Measurements from ENCODE around the gene PMEPA1.
"Not testable (repeated sequence)": the region's sequence is repeated elsewhere in the genome, so short reads cannot be mapped to it uniquely, and the experiment has no call there.

The PMEPA1 gene

DNA sequence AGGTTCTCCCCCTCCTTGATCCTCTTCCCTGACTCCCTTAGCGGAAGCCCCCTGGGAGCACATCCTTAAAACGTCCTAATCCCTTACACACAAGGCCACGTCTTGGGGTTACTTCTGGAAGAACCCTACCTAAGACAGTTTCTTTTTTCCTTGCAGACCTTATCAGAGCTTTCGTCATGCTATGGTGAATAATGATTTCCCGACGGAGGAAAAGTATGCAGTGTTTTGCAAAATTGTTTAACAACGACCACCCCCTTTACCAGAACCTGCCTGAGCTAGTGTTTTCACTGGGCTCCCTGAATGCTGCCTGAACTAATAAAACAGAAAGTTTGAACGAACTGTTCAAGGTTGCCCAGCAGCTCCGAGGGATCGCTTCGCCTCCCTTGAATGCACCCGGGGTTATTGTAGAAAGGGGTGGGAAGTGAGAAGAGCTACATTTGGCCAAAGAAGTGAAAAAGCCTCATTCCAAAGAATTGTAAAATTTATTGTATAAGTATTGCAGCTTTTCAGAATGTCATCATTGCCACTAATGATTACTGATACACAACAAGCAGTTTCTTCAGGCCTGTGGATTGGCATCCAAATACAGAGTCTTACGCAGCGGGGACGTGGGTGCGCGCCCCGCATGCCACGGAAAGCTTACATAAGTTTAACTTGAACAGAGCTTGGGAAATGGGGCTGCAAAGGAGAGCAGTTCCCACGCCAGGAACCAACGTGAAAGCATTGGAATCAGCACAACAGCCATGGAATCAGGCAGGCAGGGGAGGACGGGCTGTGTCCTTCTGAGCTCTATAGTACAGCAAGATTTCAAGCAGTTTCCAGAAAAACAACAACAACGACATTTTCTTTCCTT is 61.7 kb downstream of the PMEPA1 start:
- Mint-ChIP-seq H3K9me3 (peaks cover 12% of the 10 kb centered on the region), H3K27ac (no peak overlapping the region), H3K4me3 (no peak overlapping the region), H3K4me1 (ENCODE audit: low read depth) (no peaks in the 10 kb centered on the region), H3K27me3 (ENCODE audit: low read depth) (peaks cover 46% of the 10 kb centered on the region), H3K36me3 (ENCODE audit: low read depth) (no peaks in the 10 kb centered on the region)

DNA sequence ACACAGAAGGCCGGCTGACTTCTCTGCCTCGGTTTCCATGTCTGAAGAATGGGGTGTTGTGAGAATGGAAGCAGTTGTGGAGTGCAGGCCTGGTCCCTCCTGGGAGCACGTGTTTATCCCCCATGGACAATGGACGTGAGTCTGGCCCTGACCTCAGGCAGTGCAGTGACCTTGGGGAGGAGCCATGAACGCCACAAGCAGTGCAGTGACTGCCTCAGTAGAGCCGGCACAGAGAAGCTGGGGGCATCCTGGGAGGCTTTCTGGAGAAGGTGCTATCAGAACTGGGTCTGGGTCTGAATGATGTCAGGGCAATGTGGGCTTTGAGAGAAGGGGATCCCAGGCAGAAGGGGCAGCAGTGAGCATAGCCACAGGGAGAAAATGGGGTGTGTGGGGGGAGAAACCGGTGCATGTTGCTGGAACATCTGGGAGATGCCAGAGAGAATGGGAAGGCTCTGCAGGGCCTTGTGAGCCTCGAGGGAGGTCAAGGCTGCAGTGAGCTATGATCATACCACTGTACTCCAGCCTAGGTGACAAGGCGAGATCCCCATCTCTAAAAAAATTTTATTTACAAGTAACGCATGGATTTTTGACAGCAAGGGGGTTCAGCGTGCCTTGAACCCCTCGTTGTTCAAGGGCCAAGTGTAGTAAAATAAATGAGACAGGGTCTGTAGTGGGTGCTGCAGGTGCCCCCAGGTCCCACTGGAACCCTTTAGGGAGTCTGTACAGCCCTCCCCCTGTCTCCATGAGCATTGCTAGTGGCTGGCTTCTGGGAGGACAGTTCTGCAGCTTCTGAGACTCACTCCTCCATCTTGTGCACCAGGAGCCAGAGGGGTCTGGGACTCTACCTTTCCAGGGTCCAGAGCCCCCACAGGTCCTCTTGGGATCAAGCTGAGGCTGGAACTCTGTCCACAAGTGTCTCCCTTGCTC is 62.5 kb downstream of the PMEPA1 start:
- Mint-ChIP-seq H3K27ac (no peak overlapping the region), H3K4me3 (no peak overlapping the region), H3K9me3 (peaks cover 12% of the 10 kb centered on the region), H3K4me1 (ENCODE audit: low read depth) (no peaks in the 10 kb centered on the region), H3K36me3 (ENCODE audit: low read depth) (no peaks in the 10 kb centered on the region), H3K27me3 (ENCODE audit: low read depth) (peaks cover 55% of the 10 kb centered on the region)

DNA sequence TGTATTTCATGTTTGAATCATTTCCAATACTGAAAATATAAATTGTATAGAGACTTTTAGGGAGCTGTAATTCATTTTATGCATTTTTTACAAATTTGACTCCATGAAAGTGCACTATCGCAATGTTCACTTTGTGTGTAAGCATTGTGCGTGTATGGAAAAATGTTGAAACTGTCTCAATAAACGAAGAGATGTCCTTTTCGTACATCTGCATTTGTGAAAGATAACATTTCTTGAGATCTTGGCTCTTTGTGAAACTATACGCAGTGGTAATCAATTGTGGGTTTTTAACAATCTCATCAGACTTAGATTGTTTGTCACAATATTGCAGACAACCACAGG is 70.9 kb downstream of the PMEPA1 start:
- peaks cover 86% of the 10 kb centered on the region for H3K27me3 Mint-ChIP-seq (ENCODE audit: low read depth)
- H3K4me1 Mint-ChIP-seq (ENCODE audit: low read depth) = peaks cover 9% of the 10 kb centered on the region
- H3K9me3 Mint-ChIP-seq = peaks cover 41% of the 10 kb centered on the region
- no peak overlapping the region for H3K27ac Mint-ChIP-seq
- no peak overlapping the region for H3K4me3 Mint-ChIP-seq
- H3K36me3 Mint-ChIP-seq (ENCODE audit: low read depth) = peaks cover 2% of the 10 kb centered on the region

DNA sequence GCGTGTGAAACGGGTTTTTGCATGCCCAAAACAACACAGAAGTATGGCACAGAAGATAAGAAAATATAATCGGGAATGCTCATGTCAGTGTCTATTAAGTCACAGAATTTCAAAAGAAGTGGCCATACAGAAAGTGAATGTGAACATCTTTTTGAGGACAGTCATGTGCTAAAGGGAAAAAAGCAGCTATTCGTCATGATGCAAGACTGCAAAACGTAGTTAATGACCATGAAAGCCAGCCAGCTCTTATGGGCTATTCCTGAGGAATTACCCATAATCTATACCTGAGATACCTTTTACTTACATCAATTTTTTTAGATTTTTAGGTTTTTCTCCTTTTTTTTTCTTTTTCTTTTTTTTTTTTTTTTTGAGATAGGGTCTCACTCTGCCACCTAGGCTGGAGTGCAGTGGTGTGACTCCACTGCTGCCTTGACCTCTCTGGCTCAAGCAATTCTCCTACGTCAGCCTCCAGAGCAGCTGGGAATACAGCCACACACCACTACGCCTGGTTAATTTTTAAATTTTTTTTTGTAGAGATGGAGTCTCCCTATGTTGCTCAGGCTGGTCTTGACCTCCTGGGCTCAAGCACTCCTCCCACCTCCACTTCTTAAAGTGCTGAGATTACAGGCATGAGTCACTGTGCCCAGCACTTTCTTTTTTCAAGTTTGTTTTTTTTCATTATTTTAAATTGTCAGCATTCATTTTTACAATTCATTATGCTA is 71.5 kb downstream of the PMEPA1 start:
- Mint-ChIP-seq H3K36me3 (ENCODE audit: low read depth) (peaks cover 3% of the 10 kb centered on the region), H3K9me3 (peaks cover 45% of the 10 kb centered on the region), H3K27ac (no peak overlapping the region), H3K4me1 (ENCODE audit: low read depth) (peaks cover 12% of the 10 kb centered on the region), H3K4me3 (no peak overlapping the region), H3K27me3 (ENCODE audit: low read depth) (peaks cover 86% of the 10 kb centered on the region)

DNA sequence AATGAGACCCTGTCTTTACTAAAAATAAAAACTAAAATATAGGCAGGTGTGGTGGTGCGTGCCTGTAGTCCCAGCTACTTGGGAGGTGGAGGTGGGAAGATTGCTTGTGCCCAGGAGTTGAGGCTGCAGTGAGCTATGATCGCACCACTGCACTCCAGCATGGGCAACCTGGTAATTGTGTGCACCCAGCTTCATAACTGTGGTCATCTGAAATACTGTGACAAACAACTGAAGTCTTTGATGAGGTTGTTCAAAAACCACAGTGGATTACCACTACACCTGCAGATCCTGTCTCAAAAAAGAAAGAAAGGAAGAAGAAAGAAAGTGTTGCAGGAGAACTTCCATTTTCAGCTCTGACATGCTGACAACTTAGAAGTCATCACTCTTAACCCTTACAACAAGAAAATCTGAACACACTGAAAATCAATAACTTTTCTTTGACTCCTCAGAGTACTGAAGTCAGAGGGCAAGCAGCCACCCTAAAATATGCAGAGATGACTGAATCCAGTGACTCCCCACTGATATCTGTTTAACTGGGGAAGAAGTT is 75.8 kb downstream of the PMEPA1 start:
- Mint-ChIP-seq H3K36me3 (ENCODE audit: low read depth) (peaks cover 10% of the 10 kb centered on the region), H3K27me3 (ENCODE audit: low read depth) (peaks cover 88% of the 10 kb centered on the region), H3K27ac (peak overlapping the region; percentile 62), H3K9me3 (peaks cover 53% of the 10 kb centered on the region), H3K4me1 (ENCODE audit: low read depth) (peaks cover 27% of the 10 kb centered on the region), H3K4me3 (peak overlapping the region; percentile 10)

DNA sequence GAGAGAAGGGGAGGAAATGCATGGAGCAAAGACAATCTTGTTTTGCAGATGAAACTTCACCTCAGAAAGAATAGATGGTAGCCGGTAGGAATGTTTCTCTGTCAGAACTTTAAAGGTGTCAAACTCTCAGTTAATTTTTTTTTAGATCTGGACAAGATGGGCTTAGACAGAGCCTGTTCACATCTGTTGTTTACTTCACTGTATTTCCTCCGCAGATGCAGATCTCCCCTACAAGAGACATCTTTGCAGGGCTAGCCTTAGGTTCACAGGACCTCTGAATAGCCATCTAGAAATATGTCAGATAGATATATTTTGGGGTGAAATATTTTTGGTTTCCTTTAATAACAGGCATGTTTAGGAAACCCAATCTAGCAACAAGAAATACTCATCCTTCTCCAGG is 77.5 kb downstream of the PMEPA1 start:
- Mint-ChIP-seq H3K9me3 (peaks cover 44% of the 10 kb centered on the region), H3K36me3 (ENCODE audit: low read depth) (peaks cover 10% of the 10 kb centered on the region), H3K27ac (no peak overlapping the region), H3K27me3 (ENCODE audit: low read depth) (peaks cover 76% of the 10 kb centered on the region), H3K4me3 (no peak overlapping the region), H3K4me1 (ENCODE audit: low read depth) (peaks cover 34% of the 10 kb centered on the region)

DNA sequence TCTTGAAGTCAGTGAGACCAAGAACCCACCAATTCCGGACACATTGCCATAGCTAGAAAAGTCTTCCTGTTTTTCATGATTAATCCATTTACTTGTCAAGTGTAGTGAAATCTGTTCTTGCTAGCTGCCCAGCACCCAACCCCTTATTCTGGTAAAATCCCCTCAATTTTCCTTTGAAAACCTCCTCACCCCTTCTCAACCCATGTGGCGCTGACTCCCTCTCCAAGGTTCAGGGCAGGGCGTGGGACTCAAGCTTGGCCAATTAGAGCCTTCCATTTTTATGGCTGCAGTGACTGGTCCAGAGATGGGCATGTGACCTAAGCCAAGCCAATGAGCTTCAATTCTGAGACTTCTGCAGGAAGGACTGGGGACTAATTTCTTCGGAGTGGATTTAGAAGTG is 79.8 kb downstream of the PMEPA1 start:
- H3K27me3 Mint-ChIP-seq (ENCODE audit: low read depth) = peaks cover 60% of the 10 kb centered on the region
- peaks cover 46% of the 10 kb centered on the region for H3K4me1 Mint-ChIP-seq (ENCODE audit: low read depth)
- peak overlapping the region; percentile 32 for H3K27ac Mint-ChIP-seq
- peaks cover 18% of the 10 kb centered on the region for H3K36me3 Mint-ChIP-seq (ENCODE audit: low read depth)
- H3K4me3 Mint-ChIP-seq = peak overlapping the region; percentile 74
- H3K9me3 Mint-ChIP-seq = peaks cover 29% of the 10 kb centered on the region

DNA sequence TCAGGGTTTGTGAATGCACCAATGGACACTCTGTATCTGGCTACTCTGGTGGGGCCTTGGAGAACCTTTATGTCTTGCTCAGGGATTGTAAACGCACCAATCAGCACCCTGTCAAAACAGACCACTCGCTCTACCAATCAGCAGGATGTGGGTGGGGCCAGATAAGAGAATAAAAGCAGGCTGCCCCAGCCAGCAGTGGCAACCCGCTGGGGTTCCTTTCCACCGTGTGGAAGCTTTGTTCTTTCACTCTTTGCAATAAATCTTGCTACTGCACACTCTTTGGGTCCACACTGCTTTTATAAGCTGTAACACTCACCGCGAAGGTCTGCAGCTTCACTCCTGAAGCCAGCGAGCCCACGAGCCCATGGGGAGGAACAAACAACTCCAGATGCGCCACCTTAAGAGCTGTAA is 80.3 kb downstream of the PMEPA1 start:
- peak overlapping the region; percentile 74 for H3K4me3 Mint-ChIP-seq
- H3K27ac Mint-ChIP-seq = peak overlapping the region; percentile 64
- H3K4me1 Mint-ChIP-seq (ENCODE audit: low read depth) = peaks cover 43% of the 10 kb centered on the region
- peaks cover 28% of the 10 kb centered on the region for H3K9me3 Mint-ChIP-seq
- H3K27me3 Mint-ChIP-seq (ENCODE audit: low read depth) = peaks cover 55% of the 10 kb centered on the region
- H3K36me3 Mint-ChIP-seq (ENCODE audit: low read depth) = peaks cover 17% of the 10 kb centered on the region

DNA sequence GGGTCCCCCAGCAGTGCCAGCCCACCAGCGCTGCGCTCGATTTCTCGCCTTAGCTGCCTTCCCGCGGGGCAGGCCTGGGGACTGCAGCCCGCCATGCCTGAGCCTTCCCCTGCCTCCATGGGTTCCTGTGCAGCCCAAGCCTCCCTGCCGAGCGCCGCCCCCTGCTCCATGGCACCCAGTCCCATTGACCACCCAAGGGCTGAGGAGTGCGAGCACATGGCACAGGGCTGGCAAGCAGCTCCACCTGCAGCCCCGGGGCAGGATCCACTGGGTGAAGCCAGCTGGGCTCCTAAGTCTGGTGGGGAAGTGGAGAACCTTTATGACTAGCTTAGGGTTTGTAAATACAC is 80.9 kb downstream of the PMEPA1 start:
- Mint-ChIP-seq H3K36me3 (ENCODE audit: low read depth) (peaks cover 17% of the 10 kb centered on the region), H3K27ac (peak overlapping the region; percentile 46), H3K9me3 (peaks cover 28% of the 10 kb centered on the region), H3K27me3 (ENCODE audit: low read depth) (peaks cover 54% of the 10 kb centered on the region), H3K4me1 (ENCODE audit: low read depth) (peaks cover 37% of the 10 kb centered on the region)
- H3K4me3 Mint-ChIP-seq = not testable (repeated sequence)

DNA sequence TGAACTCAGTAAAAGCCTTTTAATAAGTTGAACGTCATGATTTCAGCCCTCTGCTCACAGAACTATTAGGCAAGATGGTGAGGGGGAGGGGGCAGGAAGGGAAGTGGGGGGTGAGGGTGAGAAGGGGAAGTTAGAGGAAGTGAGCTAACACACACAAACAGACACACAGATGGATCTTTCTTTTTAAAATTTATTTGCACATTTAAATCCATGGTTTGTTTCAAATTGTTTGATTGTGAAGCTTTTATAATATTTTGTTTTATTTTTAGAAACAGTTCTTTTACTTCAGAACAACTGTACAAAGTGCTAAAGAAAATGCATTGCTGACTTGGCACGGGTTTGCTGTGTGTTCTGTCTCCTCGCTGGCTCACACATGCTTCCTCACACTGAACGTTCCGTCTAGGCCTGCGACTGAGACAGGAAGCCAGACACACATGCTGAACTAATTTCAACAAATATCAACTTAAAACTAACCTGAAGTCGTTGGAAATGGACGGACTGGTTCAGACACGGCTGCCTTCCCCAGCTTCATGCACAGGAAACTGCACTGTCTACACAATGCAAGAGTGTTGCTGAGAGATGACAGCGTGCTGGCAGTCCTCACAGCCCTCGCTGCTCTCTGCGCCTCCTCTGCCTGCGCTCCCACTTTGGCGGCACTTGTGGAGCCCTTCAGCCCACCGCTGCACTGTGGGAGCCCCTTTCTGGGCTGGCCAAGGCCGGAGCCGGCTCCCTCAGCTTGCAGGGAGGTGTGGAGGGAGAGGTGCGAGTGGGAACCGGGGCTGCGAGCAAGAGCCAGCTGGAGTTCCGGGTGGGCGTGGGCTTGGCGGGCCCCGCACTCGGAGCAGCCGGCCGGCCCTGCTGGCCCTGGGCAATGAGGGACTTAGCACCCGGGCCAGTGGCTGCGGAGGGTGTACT is 81.5 kb downstream of the PMEPA1 start:
- peaks cover 26% of the 10 kb centered on the region for H3K9me3 Mint-ChIP-seq
- H3K4me3 Mint-ChIP-seq = peak overlapping the region; percentile 78
- peak overlapping the region; percentile 99 for H3K27ac Mint-ChIP-seq
- H3K27me3 Mint-ChIP-seq (ENCODE audit: low read depth) = peaks cover 55% of the 10 kb centered on the region
- peaks cover 16% of the 10 kb centered on the region for H3K36me3 Mint-ChIP-seq (ENCODE audit: low read depth)
- peaks cover 34% of the 10 kb centered on the region for H3K4me1 Mint-ChIP-seq (ENCODE audit: low read depth)

DNA sequence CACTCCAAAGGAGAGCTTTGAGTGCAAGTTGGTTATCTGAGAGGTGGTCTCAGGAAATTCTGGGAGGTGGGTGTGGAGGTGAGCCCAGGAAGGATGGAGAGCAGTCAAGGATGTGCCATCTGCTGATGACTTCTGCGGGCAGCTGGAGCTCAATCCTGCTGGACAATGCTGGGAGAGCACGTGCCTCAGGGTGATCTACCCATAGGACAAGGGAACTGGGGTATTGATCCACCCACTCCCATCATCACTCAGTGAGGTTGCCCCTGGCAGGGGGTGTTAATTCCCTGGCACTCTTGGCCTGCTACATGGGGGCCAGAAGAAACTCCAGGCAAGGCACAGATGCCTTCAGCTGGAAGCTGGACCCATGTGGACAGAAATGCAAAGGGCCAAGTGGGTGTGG is 82.5 kb downstream of the PMEPA1 start:
- no peak overlapping the region for H3K4me3 Mint-ChIP-seq
- peaks cover 13% of the 10 kb centered on the region for H3K36me3 Mint-ChIP-seq (ENCODE audit: low read depth)
- peaks cover 25% of the 10 kb centered on the region for H3K9me3 Mint-ChIP-seq
- H3K4me1 Mint-ChIP-seq (ENCODE audit: low read depth) = peaks cover 36% of the 10 kb centered on the region
- peaks cover 55% of the 10 kb centered on the region for H3K27me3 Mint-ChIP-seq (ENCODE audit: low read depth)
- peak overlapping the region; percentile 52 for H3K27ac Mint-ChIP-seq

DNA sequence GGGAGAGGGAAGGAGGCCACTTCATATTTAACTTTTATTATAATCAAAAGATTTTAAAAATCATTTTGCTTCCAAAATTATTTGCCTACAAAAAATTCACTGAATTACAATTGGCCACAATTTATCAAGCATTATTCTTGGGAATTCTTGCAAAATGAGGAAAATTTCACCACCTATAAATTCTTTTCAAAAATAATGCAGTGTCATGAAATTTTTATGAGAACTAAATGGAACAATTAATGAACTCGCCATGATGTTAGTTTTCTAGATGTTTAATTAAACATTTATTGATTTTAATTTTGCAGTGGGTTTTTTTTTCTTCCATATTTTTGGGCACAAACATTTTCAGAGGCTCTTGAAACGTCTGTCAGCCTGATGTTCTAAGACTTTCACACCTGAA is 83.8 kb downstream of the PMEPA1 start:
- Mint-ChIP-seq H3K36me3 (ENCODE audit: low read depth) (peaks cover 13% of the 10 kb centered on the region), H3K9me3 (peaks cover 25% of the 10 kb centered on the region), H3K4me3 (no peak overlapping the region), H3K27me3 (ENCODE audit: low read depth) (peaks cover 42% of the 10 kb centered on the region), H3K27ac (no peak overlapping the region), H3K4me1 (ENCODE audit: low read depth) (peaks cover 40% of the 10 kb centered on the region)

DNA sequence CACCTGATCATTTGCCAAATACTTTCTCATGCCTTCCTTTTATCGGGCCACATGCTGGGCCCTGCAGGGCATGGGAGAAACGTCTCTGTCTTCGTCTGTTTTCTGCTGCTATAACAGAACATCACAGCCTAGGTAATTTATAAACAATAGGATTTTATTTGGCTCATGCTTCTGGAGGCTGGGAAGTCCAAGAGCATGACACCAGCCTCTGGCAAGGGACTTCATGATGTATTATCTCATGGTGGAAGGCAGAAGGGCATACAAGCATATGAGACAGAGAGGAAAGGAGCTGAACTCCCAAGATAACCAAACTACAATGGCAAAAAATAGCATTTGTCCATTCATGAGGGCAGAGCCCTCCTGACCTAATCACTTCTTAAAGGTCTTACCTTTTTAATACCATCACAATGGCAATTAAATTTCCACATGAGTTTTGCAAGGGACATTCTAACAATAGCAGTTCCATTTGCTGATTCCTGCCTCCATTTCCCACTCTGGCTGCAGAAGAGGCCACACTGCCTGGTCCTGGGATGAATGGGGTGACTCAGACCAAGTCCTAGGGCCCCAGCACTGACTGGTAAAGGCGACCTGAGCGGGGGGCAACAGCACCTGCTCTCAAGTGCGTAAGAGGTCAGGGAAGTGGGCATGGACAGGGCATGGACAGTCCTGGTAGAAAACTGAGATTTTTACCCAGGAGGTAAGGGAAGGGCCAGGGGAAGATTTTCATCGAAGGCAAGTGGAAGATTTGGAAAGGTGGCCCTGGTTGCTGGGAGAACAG is 84.4 kb downstream of the PMEPA1 start:
- peaks cover 36% of the 10 kb centered on the region for H3K27me3 Mint-ChIP-seq (ENCODE audit: low read depth)
- no peak overlapping the region for H3K4me3 Mint-ChIP-seq
- H3K36me3 Mint-ChIP-seq (ENCODE audit: low read depth) = peaks cover 13% of the 10 kb centered on the region
- H3K4me1 Mint-ChIP-seq (ENCODE audit: low read depth) = peaks cover 45% of the 10 kb centered on the region
- peaks cover 25% of the 10 kb centered on the region for H3K9me3 Mint-ChIP-seq
- peak overlapping the region; percentile 1 for H3K27ac Mint-ChIP-seq
